Measurements from ENCODE around the gene ANKRD18B.

- TF ChIP-seq CTCF (IDR thresholded peaks at IDR 0.05; ENCODE audit: control extremely low read depth in 1 of 3, insufficient read depth in 1 of 3, low read depth in 1 of 3, low read length in 3 of 3) (no peak), SP1 (IDR thresholded peaks at IDR 0.05; ENCODE audit: low read depth, low read length) (no peak), EZH2 (IDR thresholded peaks at IDR 0.05; ENCODE audit: low read depth, low read length, severe bottlenecking) (no peak), NRF1 (IDR thresholded peaks at IDR 0.05; ENCODE audit: low read depth, low read length) (no peak)
These were observed 96.8 kb downstream of the ANKRD18B start for GRCh38 chr9:33620738-33621439.
